OCI-LY3 (cell line): ENCODE results near the gene PCDHGA7.

Experiments
- EZH2phosphoT487 ChIP-seq: fragments of 200-600 bp; shearing (Covaris generic); IDR thresholded peaks from 2 replicates; pipeline ENCODE4 v1.6.1; 2018; ENCODE audit warnings: antibody characterized with exemption, mixed run types, low read depth
- TF ChIP-seq, protein P1 (sequence below): fragments of 200-600, 300-600 bp; sonication (generic); IDR thresholded peaks from 2 replicates; pipeline ENCODE4 v1.5.1; 2014; ENCODE audit warnings: antibody characterized with exemption, low read length, low read depth

DNA sequence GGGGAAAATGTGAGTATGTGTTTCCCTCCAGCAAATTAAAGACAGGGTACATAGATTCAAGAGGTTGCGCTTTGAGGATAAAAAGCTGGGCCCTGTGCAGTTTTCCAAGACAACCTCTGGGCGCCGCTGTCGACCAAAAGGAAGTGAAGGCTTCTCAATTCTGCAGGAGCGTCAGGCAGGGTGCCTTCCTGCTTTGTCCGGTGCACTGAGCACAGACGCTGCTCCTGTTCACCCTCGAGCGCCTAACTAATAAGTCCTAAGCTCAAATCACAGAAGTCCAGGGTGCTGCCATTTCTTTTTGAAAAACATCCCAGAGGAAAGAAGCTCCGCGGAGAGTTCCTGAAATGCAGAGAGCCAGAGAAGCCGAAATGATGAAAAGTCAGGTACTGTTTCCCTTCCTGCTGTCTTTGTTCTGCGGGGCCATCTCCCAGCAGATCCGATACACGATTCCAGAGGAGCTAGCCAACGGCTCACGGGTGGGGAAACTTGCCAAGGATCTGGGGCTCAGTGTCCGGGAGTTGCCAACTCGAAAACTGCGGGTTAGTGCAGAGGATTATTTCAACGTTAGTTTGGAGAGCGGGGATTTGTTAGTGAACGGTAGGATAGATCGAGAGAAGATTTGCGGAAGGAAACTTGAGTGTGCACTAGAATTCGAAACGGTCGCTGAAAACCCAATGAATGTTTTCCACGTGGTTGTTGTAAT is 32.5 kb upstream of the PCDHGA7 start, which contains the start of gene PCDHGB1:
- TF ChIP-seq, protein P1, sequence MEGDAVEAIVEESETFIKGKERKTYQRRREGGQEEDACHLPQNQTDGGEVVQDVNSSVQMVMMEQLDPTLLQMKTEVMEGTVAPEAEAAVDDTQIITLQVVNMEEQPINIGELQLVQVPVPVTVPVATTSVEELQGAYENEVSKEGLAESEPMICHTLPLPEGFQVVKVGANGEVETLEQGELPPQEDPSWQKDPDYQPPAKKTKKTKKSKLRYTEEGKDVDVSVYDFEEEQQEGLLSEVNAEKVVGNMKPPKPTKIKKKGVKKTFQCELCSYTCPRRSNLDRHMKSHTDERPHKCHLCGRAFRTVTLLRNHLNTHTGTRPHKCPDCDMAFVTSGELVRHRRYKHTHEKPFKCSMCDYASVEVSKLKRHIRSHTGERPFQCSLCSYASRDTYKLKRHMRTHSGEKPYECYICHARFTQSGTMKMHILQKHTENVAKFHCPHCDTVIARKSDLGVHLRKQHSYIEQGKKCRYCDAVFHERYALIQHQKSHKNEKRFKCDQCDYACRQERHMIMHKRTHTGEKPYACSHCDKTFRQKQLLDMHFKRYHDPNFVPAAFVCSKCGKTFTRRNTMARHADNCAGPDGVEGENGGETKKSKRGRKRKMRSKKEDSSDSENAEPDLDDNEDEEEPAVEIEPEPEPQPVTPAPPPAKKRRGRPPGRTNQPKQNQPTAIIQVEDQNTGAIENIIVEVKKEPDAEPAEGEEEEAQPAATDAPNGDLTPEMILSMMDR = no peak
- no peak for TF ChIP-seq EZH2phosphoT487
